Stomach (tissue), 9 donors: ENCODE results near the gene BHMT2. TPM values are rescaled to one million over a fixed set of nuclear protein-coding genes. Genes with fewer than 3 reads are reported as not detected.

Experiments used
- DNase-seq, 2 donors: peaks; one replicate each; pipeline versions ENCODE4 v3.0.0 to v3.0.0-alpha.2; 2013 to 2019
- H3K27ac ChIP-seq, 5 donors: fragments of 200-600 bp in 4 of 5; sonication (generic) in 4 of 5; one replicate each; pipeline ENCODE4 v1.5.1; 2013 to 2019; ENCODE audit warnings: mild to moderate bottlenecking in 1 of 5, moderate library complexity in 1 of 5
- H3K27me3 ChIP-seq, 3 donors: fragments of 200-600 bp; sonication (generic); one replicate each; pipeline ENCODE4 v1.5.1; 2017 to 2019; ENCODE audit warnings: mixed run types in 1 of 3
- H3K36me3 ChIP-seq, 4 donors: fragments of 200-600 bp; sonication (generic); 1 replicate in 3 of 4; 2 replicates in 1 of 4; pipeline ENCODE4 v1.5.1; 2016 to 2019
- H3K4me1 ChIP-seq, 4 donors: fragments of 200-600 bp; sonication (generic); one replicate each; pipeline ENCODE4 v1.5.1; 2016 to 2019
- H3K4me3 ChIP-seq, 4 donors: fragments of 200-600 bp; sonication (generic) in 3 of 4; one replicate each; pipeline ENCODE4 v1.5.1; 2016 to 2019; ENCODE audit warnings: mild to moderate bottlenecking in 1 of 4
- H3K9me3 ChIP-seq, 4 donors: fragments of 200-600 bp; sonication (generic); one replicate each; pipeline ENCODE4 v1.5.1; 2016 to 2019
- EP300 ChIP-seq: sonication (generic); formaldehyde crosslinking; IDR thresholded peaks from one replicate; pipeline ENCODE4 v1.6.1; 2017; ENCODE audit warnings: antibody characterized with exemption
- POLR2A ChIP-seq, 4 donors: fragments of 450-650 bp; IDR thresholded peaks; one replicate each; pipeline ENCODE4 v1.6.1; 2016; ENCODE audit warnings: antibody characterized with exemption in 4 of 4, control low read depth in 2 of 4, mild to moderate bottlenecking in 1 of 4, moderate library complexity in 1 of 4
- POLR2AphosphoS5 ChIP-seq, 3 donors: sonication (generic); formaldehyde crosslinking; IDR thresholded peaks; one replicate each; pipeline ENCODE4 v1.6.1; 2016; ENCODE audit warnings: antibody characterized with exemption in 3 of 3
- WGBS, 5 donors: extraction: QIAGEN DNeasy Blood & Tissue Kit in 3 of 5; methylation state at CpG; one replicate each; pipeline versions ENCODE4 v1.1.5 to v1.1.7; 2013 to 2018; 5-methylcytosine and 5-hydroxymethylcytosine counted together
- intact Hi-C: fragments of 100-400 bp; cut with DNase I; formaldehyde crosslinking; loops from one replicate; pipeline ENCODE4 v1.15.1; 2023; ENCODE audit warnings: low total_unique reads
- polyA plus RNA-seq, 3 donors: library from polyadenylated mRNA; stranded (reverse); fragments of 200-250 nt; gene quantifications; one replicate each; pipeline ENCODE4 v1.2.3, GENCODE V29; 2013
- total RNA-seq, 5 donors: library from RNA; depleted of rRNA; stranded (reverse); fragments of >200 nt; gene quantifications; one replicate each; pipeline versions ENCODE4 v1.1.0 to v1.2.3, GENCODE V29; 2014 to 2016
- TF ChIP-seq, protein P1 (sequence below), 7 experiments: fragments of 450-650 bp in 4 of 7; fragments of 200-600 bp in 3 of 7; sonication (generic) in 3 of 7; IDR thresholded peaks; one replicate each; pipeline ENCODE4 v1.5.1; 2016 to 2019; ENCODE audit warnings: antibody characterized with exemption in 7 of 7, control low read depth in 2 of 7, mild to moderate bottlenecking in 1 of 7
- donor health status: healthy with polysubstance abuse.
- donor health status: Bipolar disorder and iron deficiency.
- donor health status: healthy.

The BHMT2 gene
- total and polyA plus RNA-seq, 8 donors = 0.45 to 10.6 (median 5.1) TPM

DNA sequence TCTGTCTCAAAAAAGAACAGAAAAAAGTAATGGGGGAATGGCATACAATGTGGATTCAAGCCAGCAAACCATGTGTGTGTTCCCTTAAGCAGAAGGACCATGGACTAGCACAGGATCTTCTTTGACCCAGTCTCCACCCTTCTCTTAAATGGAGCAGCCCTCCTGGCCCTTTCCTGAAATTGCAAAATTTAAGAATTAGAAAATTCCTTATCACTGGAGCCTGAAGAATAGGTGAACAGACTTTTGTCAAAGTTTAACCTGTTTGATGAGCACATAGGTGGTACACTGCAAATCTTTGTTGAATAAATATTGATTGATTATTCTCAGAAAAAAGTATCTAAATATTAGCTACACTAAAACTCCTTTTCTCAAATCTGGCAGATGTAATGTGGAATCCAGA, 12.7 kb upstream of the BHMT2 start:
- no peak overlapping the region for H3K27ac ChIP-seq
- no peak overlapping the region for H3K4me3 ChIP-seq
- no peaks in the 10 kb centered on the region for H3K27me3 ChIP-seq
- TF ChIP-seq POLR2A (IDR thresholded peaks at IDR 0.05) (no peak), POLR2AphosphoS5 (IDR thresholded peaks at IDR 0.05) (no peak), EP300 (no peak)
- TF ChIP-seq, protein P1, sequence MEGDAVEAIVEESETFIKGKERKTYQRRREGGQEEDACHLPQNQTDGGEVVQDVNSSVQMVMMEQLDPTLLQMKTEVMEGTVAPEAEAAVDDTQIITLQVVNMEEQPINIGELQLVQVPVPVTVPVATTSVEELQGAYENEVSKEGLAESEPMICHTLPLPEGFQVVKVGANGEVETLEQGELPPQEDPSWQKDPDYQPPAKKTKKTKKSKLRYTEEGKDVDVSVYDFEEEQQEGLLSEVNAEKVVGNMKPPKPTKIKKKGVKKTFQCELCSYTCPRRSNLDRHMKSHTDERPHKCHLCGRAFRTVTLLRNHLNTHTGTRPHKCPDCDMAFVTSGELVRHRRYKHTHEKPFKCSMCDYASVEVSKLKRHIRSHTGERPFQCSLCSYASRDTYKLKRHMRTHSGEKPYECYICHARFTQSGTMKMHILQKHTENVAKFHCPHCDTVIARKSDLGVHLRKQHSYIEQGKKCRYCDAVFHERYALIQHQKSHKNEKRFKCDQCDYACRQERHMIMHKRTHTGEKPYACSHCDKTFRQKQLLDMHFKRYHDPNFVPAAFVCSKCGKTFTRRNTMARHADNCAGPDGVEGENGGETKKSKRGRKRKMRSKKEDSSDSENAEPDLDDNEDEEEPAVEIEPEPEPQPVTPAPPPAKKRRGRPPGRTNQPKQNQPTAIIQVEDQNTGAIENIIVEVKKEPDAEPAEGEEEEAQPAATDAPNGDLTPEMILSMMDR (IDR thresholded peaks at IDR 0.05) = no peak
- H3K9me3 ChIP-seq = peaks cover 0 to 11% (median 5%) of the 10 kb centered on the region in 4 donors
- H3K4me1 ChIP-seq = no peaks in the 10 kb centered on the region
- no peaks in the 10 kb centered on the region for H3K36me3 ChIP-seq
- intact Hi-C loops = no loop called here
- DNase-seq = no peak

DNA sequence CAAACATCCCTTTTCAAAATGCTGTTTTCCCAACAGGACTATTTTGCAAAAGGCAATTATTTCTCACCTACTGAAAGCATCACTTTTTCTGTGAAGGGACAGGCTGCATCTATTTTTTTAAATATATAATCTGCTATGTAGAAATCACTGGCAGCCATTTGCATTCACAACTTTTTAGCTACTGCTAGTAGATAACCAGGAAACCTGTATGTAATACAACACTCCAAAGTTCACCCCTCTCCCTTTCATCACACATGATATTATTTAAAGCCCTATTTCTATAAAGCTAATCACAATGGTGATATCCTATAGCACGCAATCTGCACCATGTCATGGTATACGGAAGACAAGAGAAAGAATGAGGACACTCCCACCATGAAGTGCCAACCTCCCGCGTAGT, 9.9 kb upstream of the BHMT2 start:
- no peak for TF ChIP-seq EP300
- TF ChIP-seq POLR2AphosphoS5 (IDR thresholded peaks at IDR 0.05) = no peak
- TF ChIP-seq, protein P1 (IDR thresholded peaks at IDR 0.05) = no peak
- TF ChIP-seq POLR2A (IDR thresholded peaks at IDR 0.05) = no peak
- intact Hi-C loops = no loop called here
- no peaks in the 10 kb centered on the region for H3K4me1 ChIP-seq
- H3K36me3 ChIP-seq = no peaks in the 10 kb centered on the region
- H3K27ac ChIP-seq = no peak overlapping the region
- no peak for DNase-seq
- H3K27me3 ChIP-seq = no peaks in the 10 kb centered on the region
- WGBS, 5 donors = 92 to 96% (median 93%) methylated on average over 4 of the region's 4 CpGs
- H3K9me3 ChIP-seq = no peaks in the 10 kb centered on the region
- no peak overlapping the region for H3K4me3 ChIP-seq

DNA sequence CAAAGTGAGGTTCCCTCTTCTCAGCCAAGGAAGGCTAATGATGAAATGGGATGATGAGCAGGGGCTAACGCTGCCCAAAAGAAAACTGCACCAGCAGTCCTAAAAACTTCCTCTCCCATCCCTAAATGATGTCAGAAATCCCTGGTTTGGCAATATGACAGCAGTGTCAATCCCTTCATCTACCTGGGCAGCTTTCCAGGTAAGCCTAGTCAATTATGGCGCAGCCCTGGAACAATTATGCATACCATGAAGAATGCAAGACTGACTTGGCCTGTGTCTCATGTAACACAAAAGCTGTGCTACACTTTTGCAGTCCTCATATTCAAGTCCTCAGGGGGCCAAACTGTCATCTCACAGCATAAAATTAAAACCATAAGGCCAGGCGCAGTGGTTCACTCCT, 7.1 kb upstream of the BHMT2 start:
- Histone ChIP-seq H3K27ac (no peak overlapping the region), H3K36me3 (no peaks in the 10 kb centered on the region), H3K9me3 (no peaks in the 10 kb centered on the region), H3K4me3 (no peak overlapping the region), H3K27me3 (no peaks in the 10 kb centered on the region), H3K4me1 (no peaks in the 10 kb centered on the region)
- WGBS, 5 donors = 82 to 95% (median 93%) methylated on average over 3 of the region's 3 CpGs
- DNase-seq = no peak
- TF ChIP-seq POLR2A (IDR thresholded peaks at IDR 0.05) (no peak), POLR2AphosphoS5 (IDR thresholded peaks at IDR 0.05) (no peak), EP300 (no peak)
- TF ChIP-seq, protein P1 (IDR thresholded peaks at IDR 0.05) = no peak
- intact Hi-C loops = no loop called here

DNA sequence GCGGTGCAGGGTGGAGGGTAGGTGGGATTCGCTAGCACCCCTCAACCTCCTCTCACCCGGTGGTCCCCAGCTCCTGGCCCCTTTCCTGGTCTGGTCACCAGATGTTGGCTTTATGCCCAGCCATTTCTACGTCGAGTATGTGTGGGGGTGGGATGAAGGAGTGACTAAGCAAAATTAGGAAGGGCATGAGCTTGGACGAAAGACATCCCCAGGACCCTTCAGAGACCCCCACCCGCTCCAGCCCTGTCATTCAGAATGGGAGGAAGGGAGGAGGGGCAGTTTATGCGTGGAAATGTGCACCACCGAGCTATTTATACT, 742 bp downstream of the BHMT2 start:
- Histone ChIP-seq H3K4me3 (peak overlapping the region; percentile 43 to 56 (median 49)), H3K9me3 (peaks cover 0 to 6% (median 3%) of the 10 kb centered on the region in 4 donors), H3K36me3 (no peaks in the 10 kb centered on the region), H3K4me1 (peaks cover 0 to 23% (median 9%) of the 10 kb centered on the region in 4 donors), H3K27ac (peak overlapping the region in 4 of 5 donors; percentile 23 to 84 (median 46)), H3K27me3 (peaks cover 0 to 13% (median 9%) of the 10 kb centered on the region in 3 donors)
- intact Hi-C loops = no loop called here
- TF ChIP-seq POLR2AphosphoS5 (IDR thresholded peaks at IDR 0.05) (no peak), POLR2A (IDR thresholded peaks at IDR 0.05) (no peak), EP300 (no peak)
- TF ChIP-seq, protein P1 (IDR thresholded peaks at IDR 0.05) = no peak
- WGBS, 5 donors = 29 to 56% (median 49%) methylated on average over 9 of the region's 9 CpGs
- peak in 1 of 2 donors; percentile 59 for DNase-seq
